Retinal pigment epithelial cell (primary cell): ENCODE measurements around the gene APLNR.

Experiments used
- DNase-seq: peaks from one replicate; pipeline ENCODE4 v3.0.0-alpha.2; 2010; ENCODE audit warnings: low read depth
- H3K4me3 ChIP-seq: 2 replicates; pipeline ENCODE4 v1.5.1; 2011; ENCODE audit warnings: mild to moderate bottlenecking, low read length, control low read depth, moderate library complexity
- TF ChIP-seq, protein P1 (sequence below): conservative IDR thresholded peaks from 2 replicates; pipeline ENCODE4 v1.5.1; 2011; ENCODE audit warnings: low read depth, low read length, control low read depth, inconsistent platforms

Gene APLNR

DNA sequence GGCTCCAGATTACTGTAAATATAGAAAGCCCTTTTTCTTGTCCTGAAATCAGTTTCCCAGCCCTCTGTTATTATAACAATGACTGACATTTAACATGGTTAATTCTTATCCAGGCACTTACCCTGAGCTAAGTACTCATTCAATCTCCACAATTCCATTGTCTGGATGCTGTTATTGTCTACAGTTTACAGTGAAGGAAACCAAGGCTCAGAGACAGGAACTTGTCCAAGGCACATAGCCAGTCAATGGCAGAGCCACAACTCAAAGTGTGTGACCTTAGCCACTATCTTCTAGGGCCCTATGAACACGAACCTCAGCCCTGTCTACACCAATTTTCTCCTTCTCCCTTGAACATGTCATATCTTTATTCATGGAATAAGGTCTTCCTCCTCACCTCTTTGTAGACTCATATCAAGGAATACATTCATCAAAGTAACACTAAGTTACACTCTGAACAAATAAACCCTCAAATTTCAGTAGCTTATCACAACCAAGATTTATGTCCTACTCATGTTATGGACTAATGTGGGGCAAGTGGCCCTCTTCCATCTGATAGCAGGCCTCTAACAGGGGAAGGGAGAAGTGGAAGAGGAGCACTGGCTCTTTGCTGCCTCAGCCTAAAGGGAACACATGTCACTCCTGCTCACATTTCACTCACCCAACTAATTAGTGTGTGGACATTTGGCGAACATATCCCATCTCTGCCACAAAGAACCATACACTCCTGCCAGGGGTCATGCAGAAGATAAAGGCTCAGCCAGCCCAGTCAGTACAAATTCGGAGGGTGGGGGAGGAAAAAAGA, 39.3 kb upstream of the APLNR start:
- TF ChIP-seq, protein P1, sequence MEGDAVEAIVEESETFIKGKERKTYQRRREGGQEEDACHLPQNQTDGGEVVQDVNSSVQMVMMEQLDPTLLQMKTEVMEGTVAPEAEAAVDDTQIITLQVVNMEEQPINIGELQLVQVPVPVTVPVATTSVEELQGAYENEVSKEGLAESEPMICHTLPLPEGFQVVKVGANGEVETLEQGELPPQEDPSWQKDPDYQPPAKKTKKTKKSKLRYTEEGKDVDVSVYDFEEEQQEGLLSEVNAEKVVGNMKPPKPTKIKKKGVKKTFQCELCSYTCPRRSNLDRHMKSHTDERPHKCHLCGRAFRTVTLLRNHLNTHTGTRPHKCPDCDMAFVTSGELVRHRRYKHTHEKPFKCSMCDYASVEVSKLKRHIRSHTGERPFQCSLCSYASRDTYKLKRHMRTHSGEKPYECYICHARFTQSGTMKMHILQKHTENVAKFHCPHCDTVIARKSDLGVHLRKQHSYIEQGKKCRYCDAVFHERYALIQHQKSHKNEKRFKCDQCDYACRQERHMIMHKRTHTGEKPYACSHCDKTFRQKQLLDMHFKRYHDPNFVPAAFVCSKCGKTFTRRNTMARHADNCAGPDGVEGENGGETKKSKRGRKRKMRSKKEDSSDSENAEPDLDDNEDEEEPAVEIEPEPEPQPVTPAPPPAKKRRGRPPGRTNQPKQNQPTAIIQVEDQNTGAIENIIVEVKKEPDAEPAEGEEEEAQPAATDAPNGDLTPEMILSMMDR, result no peak
- DNase-seq, result no peak
- no peak overlapping the region for H3K4me3 ChIP-seq

GRCh38 chr11:57275582-57275981, 38.5 kb upstream of the APLNR start:
- DNase-seq, result no peak
- TF ChIP-seq, protein P1, result no peak
- H3K4me3 ChIP-seq, result no peak overlapping the region

DNA sequence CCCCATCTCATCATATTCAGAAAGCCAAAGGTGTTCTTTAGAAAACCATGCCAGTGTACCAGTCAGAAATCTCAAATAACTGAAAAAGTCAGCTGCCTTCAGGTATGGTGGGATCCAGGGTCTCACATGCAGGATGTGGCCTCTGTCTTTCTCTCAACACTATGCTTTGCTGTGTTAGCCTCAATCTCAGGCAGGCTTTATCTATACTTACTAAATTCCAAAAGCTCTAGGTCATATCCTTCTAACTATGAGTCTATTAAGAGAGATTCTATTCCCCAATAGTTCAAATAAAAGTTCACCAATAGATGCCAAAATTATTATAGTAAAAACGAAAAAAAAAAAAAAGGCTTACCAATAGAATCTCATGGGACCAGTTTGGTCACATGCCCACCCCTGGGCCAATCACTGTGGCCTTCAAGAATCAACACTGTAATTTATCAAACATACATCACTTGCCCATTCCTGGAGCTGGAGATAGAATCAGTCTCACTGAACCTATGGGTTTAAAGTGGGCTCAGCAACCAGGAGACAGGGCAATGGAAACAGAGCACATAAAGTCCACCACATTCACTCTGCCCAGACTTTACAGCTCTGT, 38.0 kb upstream of the APLNR start:
- H3K4me3 ChIP-seq, result no peak overlapping the region
- DNase-seq, result no peak
- TF ChIP-seq, protein P1, result no peak

- TF ChIP-seq, protein P1, result no peak
- no peak overlapping the region for H3K4me3 ChIP-seq
- no peak for DNase-seq
Measured at GRCh38 chr11:57273448-57274058, 36.5 kb upstream of the APLNR start.

DNA sequence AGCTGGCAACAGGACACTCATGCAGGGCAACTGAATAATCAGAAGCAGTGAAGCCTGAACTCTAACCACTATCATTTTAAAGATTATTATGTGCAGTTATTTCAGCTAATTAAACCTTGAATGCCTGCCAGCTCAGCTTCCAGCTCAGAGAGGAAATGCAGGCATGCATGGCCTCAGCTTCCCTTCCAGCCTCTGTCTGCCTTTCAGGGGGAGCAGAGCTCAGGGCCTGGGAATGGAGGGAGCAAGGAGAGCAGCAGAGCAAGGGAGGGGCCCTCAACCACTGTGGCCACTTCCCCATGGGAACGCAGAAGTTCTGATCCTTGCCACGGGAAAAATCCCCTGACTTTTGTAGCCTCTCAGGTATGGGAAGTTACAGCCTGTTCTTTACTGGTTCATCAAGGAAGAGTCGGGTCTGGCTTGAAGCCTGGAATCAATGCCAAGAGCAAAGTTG, 32.5 kb upstream of the APLNR start:
- TF ChIP-seq, protein P1, result no peak
- no peak for DNase-seq
- H3K4me3 ChIP-seq, result no peak overlapping the region

GRCh38 chr11:57266157-57266556, 29.1 kb upstream of the APLNR start:
- DNase-seq, result no peak
- H3K4me3 ChIP-seq, result no peak overlapping the region
- TF ChIP-seq, protein P1, result no peak
